Large intestine (tissue), 12 donors: ENCODE results near the gene HYCC2. TPM values are rescaled to one million over a fixed set of nuclear protein-coding genes. Genes with fewer than 3 reads are reported as not detected.
"Not testable (repeated sequence)": the region's sequence is repeated elsewhere in the genome, so short reads cannot be mapped to it uniquely, and the experiment has no call there.

Experiments used
- DNase-seq, 2 donors: peaks; one replicate each; pipeline versions ENCODE4 v3.0.0 to v3.0.0-alpha.2; 2013
- H3K27ac ChIP-seq: one replicate; pipeline ENCODE4 v1.5.1; 2013; ENCODE audit warnings: low read length
- H3K27me3 ChIP-seq: 2 replicates; pipeline ENCODE4 v1.6.1; 2013; ENCODE audit warnings: low read length; ENCODE audit not compliant: control insufficient read depth, insufficient read depth
- H3K36me3 ChIP-seq: 2 replicates; pipeline ENCODE4 v1.6.1; 2013; ENCODE audit warnings: low read length; ENCODE audit not compliant: control insufficient read depth, insufficient read depth
- H3K4me1 ChIP-seq: one replicate; pipeline ENCODE4 v1.6.1; 2013; ENCODE audit warnings: low read length; ENCODE audit not compliant: control insufficient read depth, insufficient read depth
- H3K4me3 ChIP-seq: one replicate; pipeline ENCODE4 v1.5.1; 2013; ENCODE audit warnings: low read length
- H3K9me3 ChIP-seq: one replicate; pipeline ENCODE4 v1.6.1; 2013; ENCODE audit warnings: mild to moderate bottlenecking, low read depth, low read length, moderate library complexity; ENCODE audit not compliant: control insufficient read depth
- WGBS: methylation state at CpG from one replicate; pipeline ENCODE4 v1.1.5; 2013; ENCODE audit warnings: low lambda C conversion rate; ENCODE audit not compliant: insufficient coverage; 5-methylcytosine and 5-hydroxymethylcytosine counted together
- long read RNA-seq, 11 donors: transcript quantifications; one replicate each; lab custom pipeline, GENCODE V29; 2026
- polyA plus RNA-seq: library from polyadenylated mRNA; unstranded; fragments of 120-200 nt; gene quantifications from one replicate; pipeline ENCODE4 v1.2.1, GENCODE V29; 2013

Gene HYCC2
- 12.4 TPM for polyA plus RNA-seq
- long read RNA-seq, donor 1, result 0 reads
- long read RNA-seq, donor 2, partial matches to known transcripts, result 5 of 5 reads
- long read RNA-seq, donor 2, other reads (novel, unspliced or antisense), result 0 of 5 reads
- long read RNA-seq, donor 3, result 0 reads
- long read RNA-seq, donor 4, full-length matches to known transcripts, result 1 of 1 reads
- long read RNA-seq, donor 4, partial matches to known transcripts, result 0 of 1 reads
- long read RNA-seq, donor 4, other reads (novel, unspliced or antisense), result 0 of 1 reads
- long read RNA-seq, donor 5, full-length matches to known transcripts, result 1 of 258 reads
- long read RNA-seq, donor 5, partial matches to known transcripts, result 159 of 258 reads
- long read RNA-seq, donor 5, other reads (novel, unspliced or antisense), result 98 of 258 reads
- long read RNA-seq, donor 6, partial matches to known transcripts, result 23 of 23 reads
- long read RNA-seq, donor 6, other reads (novel, unspliced or antisense), result 0 of 23 reads
- long read RNA-seq, donor 7, full-length matches to known transcripts, result 1 of 1 reads
- long read RNA-seq, donor 7, partial matches to known transcripts, result 0 of 1 reads
- long read RNA-seq, donor 7, other reads (novel, unspliced or antisense), result 0 of 1 reads
- long read RNA-seq, donor 8, full-length matches to known transcripts, result 1 of 47 reads
- long read RNA-seq, donor 8, partial matches to known transcripts, result 46 of 47 reads
- long read RNA-seq, donor 8, other reads (novel, unspliced or antisense), result 0 of 47 reads
- long read RNA-seq, donor 9, result 0 reads
- long read RNA-seq, donor 10, partial matches to known transcripts, result 429 of 595 reads
- long read RNA-seq, donor 10, other reads (novel, unspliced or antisense), result 166 of 595 reads
- long read RNA-seq, donor 11, result 0 reads

- Histone ChIP-seq H3K4me3 (peak within 1 kb of the TSS; percentile 97), H3K4me1 (peaks cover 4% of the 10 kb centered on the region), H3K27ac (peak within 1 kb of the TSS; percentile 88), H3K36me3 (no peaks in the 10 kb centered on the region), H3K27me3 (no peaks in the 10 kb centered on the region), H3K9me3 (no peaks in the 10 kb centered on the region)
- WGBS, result no CpG with 5 or more reads among the region's 34 CpGs
- DNase-seq, result peak; percentile 95 to 97
Observed at GRCh38 chr2:201071479-201072200, at the start of gene HYCC2, which contains the start of gene NDUFB3. TSS of gene HYCC2 (minus strand) at chr2:201071671. CDS start at chr2:201024009, 47,662 bp downstream. TSS of gene NDUFB3 (plus strand) at chr2:201072001. CDS start at chr2:201078883, 6,882 bp downstream.

GRCh38 chr2:201118961-201119854 is 47.7 kb upstream of the HYCC2 start:
- peaks cover 5% of the 10 kb centered on the region for H3K9me3 ChIP-seq
- no peaks in the 10 kb centered on the region for H3K27me3 ChIP-seq
- peak overlapping the region; percentile 92 for H3K27ac ChIP-seq
- peak; percentile 26 to 75 for DNase-seq
- no peaks in the 10 kb centered on the region for H3K36me3 ChIP-seq
- 30% methylated on average over 3 of the region's 12 CpGs for WGBS
- H3K4me1 ChIP-seq, result peaks cover 27% of the 10 kb centered on the region
- H3K4me3 ChIP-seq, result peak overlapping the region; percentile 83

DNA sequence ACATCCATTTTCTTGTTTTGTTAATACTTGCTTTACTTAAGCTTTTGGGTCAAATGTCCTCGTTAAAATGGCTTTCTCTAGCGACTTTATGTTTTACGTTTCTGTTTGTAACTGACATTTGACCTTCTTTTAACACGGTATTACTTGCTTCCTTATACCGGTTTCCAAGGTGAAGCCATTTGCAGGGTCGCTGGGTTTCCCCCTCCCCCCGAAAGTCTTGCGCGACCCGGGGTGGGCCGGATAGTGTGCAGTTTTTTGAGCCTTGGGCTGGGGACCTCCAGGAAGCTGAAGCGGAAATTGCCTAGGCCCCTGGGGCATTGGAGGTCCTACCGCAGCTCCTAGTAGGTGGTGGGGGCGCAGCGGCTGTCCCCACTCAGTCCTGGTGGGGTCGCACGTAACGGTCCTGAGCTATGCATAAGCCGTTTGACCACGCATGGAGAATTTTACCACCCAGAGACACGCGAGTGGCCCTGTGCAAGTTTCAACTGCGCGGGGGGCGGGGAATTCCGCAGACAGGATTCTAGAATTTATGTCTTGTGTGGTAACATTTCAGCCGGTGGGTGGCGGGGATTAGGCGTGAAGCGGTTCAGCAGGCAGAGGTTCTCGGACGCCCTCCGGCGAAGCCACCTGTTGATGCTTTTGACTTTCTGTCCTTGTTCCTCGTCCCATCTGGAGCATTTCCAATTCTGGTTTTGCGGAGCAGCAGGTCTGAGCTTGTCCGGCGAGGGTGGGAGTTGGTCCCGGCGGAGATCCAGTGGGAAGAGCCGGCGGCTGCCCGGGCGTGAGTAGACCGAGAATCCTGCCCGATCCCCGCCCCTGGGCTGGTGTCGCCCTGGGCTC is 46.9 kb upstream of the HYCC2 start:
- H3K4me1 ChIP-seq, result peaks cover 20% of the 10 kb centered on the region
- 4% methylated on average over 4 of the region's 48 CpGs for WGBS
- peaks cover 5% of the 10 kb centered on the region for H3K9me3 ChIP-seq
- peak; percentile 79 to 89 for DNase-seq
- H3K27me3 ChIP-seq, result no peaks in the 10 kb centered on the region
- H3K36me3 ChIP-seq, result no peaks in the 10 kb centered on the region
- H3K4me3 ChIP-seq, result peak overlapping the region; percentile 83
- peak overlapping the region; percentile 92 for H3K27ac ChIP-seq

DNA sequence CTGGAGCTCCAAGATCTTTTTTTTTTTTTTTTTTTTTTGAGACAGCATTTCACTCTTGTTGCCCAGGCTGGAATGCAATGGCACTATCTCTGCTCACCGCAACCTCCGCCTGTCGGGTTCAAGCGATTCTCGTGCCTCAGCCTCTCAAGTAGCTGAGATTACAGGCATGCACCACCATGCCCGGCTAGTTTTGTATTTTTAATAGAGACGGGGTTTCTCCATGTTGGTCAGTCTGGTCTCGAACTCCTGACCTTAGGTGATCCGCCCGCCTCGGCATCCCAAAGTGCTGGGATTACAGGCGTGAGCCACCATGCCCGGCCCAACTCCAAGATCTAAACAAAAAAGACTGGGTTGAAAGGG is 46.2 kb upstream of the HYCC2 start:
- not testable (repeated sequence) for H3K27me3 ChIP-seq, DNase-seq, H3K9me3 ChIP-seq, H3K36me3 ChIP-seq
- Histone ChIP-seq H3K27ac (peak overlapping the region; percentile 92), H3K4me3 (peak overlapping the region; percentile 83), H3K4me1 (peaks cover 18% of the 10 kb centered on the region)
- 40% methylated on average over 1 of the region's 13 CpGs for WGBS

GRCh38 chr2:201116959-201117734 is 45.7 kb upstream of the HYCC2 start:
- H3K4me3 ChIP-seq, result peak overlapping the region; percentile 83
- 0% methylated on average over 3 of the region's 22 CpGs for WGBS
- H3K36me3 ChIP-seq, result no peaks in the 10 kb centered on the region
- peaks cover 13% of the 10 kb centered on the region for H3K4me1 ChIP-seq
- no peaks in the 10 kb centered on the region for H3K27me3 ChIP-seq
- H3K9me3 ChIP-seq, result peaks cover 5% of the 10 kb centered on the region
- peak overlapping the region; percentile 92 for H3K27ac ChIP-seq
- DNase-seq, result peak; percentile 65 to 89

- H3K36me3 ChIP-seq, result no peaks in the 10 kb centered on the region
- H3K4me1 ChIP-seq, result peaks cover 12% of the 10 kb centered on the region
- H3K27ac ChIP-seq, result peak within 1 kb of the TSS; percentile 92
- peaks cover 5% of the 10 kb centered on the region for H3K9me3 ChIP-seq
- no peaks in the 10 kb centered on the region for H3K27me3 ChIP-seq
- no CpG with 5 or more reads among the region's 75 CpGs for WGBS
- H3K4me3 ChIP-seq, result peak within 1 kb of the TSS; percentile 83
- peak; percentile 88 to 95 for DNase-seq
Observed at GRCh38 chr2:201116115-201116958, 44.9 kb upstream of the HYCC2 start, which contains the start of gene CFLAR. TSS of gene CFLAR (plus strand) at chr2:201116164. CDS start at chr2:201129866, 13,702 bp downstream.

DNA sequence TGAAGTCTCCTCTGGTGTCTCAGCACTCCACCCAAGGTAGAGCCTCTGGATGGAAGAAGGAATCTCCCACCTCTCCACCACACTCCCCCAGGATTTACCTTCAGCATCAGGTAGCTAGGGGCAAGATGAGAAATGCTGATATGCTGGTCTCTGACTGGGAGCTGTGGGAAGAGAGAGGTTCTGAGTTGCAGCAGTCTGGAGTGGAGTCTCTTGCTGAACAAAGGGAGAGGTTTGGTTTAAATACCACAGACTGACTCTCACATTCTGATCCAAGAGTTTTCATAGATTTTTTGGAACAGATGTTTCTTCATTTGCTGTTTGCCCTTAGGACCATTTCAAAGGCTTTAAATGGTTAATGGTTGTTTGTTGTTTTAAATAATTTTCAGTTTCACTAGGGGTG is 43.4 kb upstream of the HYCC2 start:
- H3K4me3 ChIP-seq, result no peak overlapping the region
- H3K27ac ChIP-seq, result no peak overlapping the region
- H3K9me3 ChIP-seq, result peaks cover 5% of the 10 kb centered on the region

DNA sequence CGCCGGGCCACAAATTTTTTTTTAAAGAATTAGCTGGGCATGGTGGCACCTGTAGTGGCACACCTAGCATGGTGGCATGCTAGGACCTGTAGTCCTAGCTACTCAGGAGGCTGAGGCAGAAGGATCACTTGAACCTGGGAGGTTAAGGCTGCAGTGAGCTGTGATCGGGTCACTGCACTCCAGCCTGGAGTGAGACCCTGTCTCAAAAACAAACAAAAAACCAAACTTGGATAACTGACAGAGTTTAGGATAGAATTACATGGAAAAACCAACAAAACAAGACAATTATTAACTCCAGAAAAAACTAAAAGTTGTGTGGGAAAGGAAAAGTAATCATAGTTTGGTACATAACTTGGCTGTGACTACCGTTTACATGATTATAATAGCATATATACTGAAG is 42.9 kb upstream of the HYCC2 start:
- DNase-seq, result no peak
- WGBS, result 43% methylated on average over 1 of the region's 4 CpGs
- H3K4me1 ChIP-seq, result peaks cover 5% of the 10 kb centered on the region
- no peak overlapping the region for H3K27ac ChIP-seq
- H3K9me3 ChIP-seq, result peaks cover 5% of the 10 kb centered on the region
- H3K4me3 ChIP-seq, result no peak overlapping the region
- H3K27me3 ChIP-seq, result no peaks in the 10 kb centered on the region
- no peaks in the 10 kb centered on the region for H3K36me3 ChIP-seq

More for the DNA sequence above, 43.4 kb upstream of the HYCC2 start:
- H3K27me3 ChIP-seq, result no peaks in the 10 kb centered on the region
- H3K4me1 ChIP-seq, result peaks cover 5% of the 10 kb centered on the region
- no peak for DNase-seq
- H3K36me3 ChIP-seq, result no peaks in the 10 kb centered on the region
